Esophagus squamous epithelium (tissue), 4 donors: ENCODE data around the gene TRAF2.

Experiments used
- CTCF ChIP-seq, 6 experiments: fragments of 450-650 bp in 4 of 6; fragments of 200-600 bp in 2 of 6; sonication (generic) in 2 of 6; IDR thresholded peaks; one replicate each; pipeline ENCODE4 v1.5.1; 2016 to 2019; ENCODE audit warnings: antibody characterized with exemption in 6 of 6, mild to moderate bottlenecking in 4 of 6, moderate library complexity in 4 of 6
- POLR2A ChIP-seq, 4 donors: fragments of 450-650 bp; IDR thresholded peaks; one replicate each; pipeline ENCODE4 v1.6.1; 2017; ENCODE audit warnings: antibody characterized with exemption in 4 of 4, mild to moderate bottlenecking in 4 of 4, moderate library complexity in 3 of 4

GRCh38 chr9:136903041-136903554 lies 16.8 kb downstream of the TRAF2 start:
- no peak for TF ChIP-seq CTCF (IDR thresholded peaks at IDR 0.05)
- TF ChIP-seq POLR2A (IDR thresholded peaks at IDR 0.05), result no peak
